MV-4-11 (cell line): ENCODE measurements around the gene C18orf54.
A peak's percentile ranks its signal among the peaks of the same experiment; 100 is the strongest.
"Not testable (repeated sequence)": the region's sequence is repeated elsewhere in the genome, so short reads cannot be mapped to it uniquely, and the experiment has no call there.

Source experiments
- DNase-seq: peaks from one replicate; lab custom pipeline; 2025; lab: John Stamatoyannopoulos, UW

The C18orf54 gene

GRCh38 chr18:54386800-54387495 is 29.2 kb downstream of the C18orf54 start:
- not testable (repeated sequence) for DNase-seq

- DNase-seq: no peak
Measured at GRCh38 chr18:54387631-54388030, 29.9 kb downstream of the C18orf54 start.

GRCh38 chr18:54388203-54389142 is 30.8 kb downstream of the C18orf54 start:
- DNase-seq: peak; percentile 87

GRCh38 chr18:54389143-54389505 is 31.4 kb downstream of the C18orf54 start:
- peak; percentile 22 for DNase-seq

GRCh38 chr18:54390838-54391237 is 33.1 kb downstream of the C18orf54 start:
- DNase-seq: no peak

GRCh38 chr18:54392543-54393023 is 34.9 kb downstream of the C18orf54 start:
- peak; percentile 80 for DNase-seq

GRCh38 chr18:54393648-54394294 is 36.1 kb downstream of the C18orf54 start:
- no peak for DNase-seq

- peak; percentile 51 for DNase-seq
Measured at GRCh38 chr18:54396760-54397159, 39.1 kb downstream of the C18orf54 start.

- DNase-seq: no peak
Measured at GRCh38 chr18:54405290-54405689, 47.6 kb downstream of the C18orf54 start.

- no peak for DNase-seq
Measured at GRCh38 chr18:54411781-54412180, 54.1 kb downstream of the C18orf54 start.

GRCh38 chr18:54415086-54415485 is 57.4 kb downstream of the C18orf54 start:
- no peak for DNase-seq

- DNase-seq: no peak
Measured at GRCh38 chr18:54416436-54416835, 58.7 kb downstream of the C18orf54 start.

- no peak for DNase-seq
Measured at GRCh38 chr18:54423831-54424230, 66.1 kb downstream of the C18orf54 start.

GRCh38 chr18:54426085-54426665 is 68.5 kb downstream of the C18orf54 start:
- DNase-seq: no peak
